Neural cell (in vitro differentiated cells): Measurements from ENCODE around the gene KIRREL3. TPM values are rescaled to one million over a fixed set of nuclear protein-coding genes. Genes with fewer than 3 reads are reported as not detected.

Experiments
- H2AFZ ChIP-seq: fragments of 200-600, 300-800 bp; sonication (generic), shearing (Covaris generic); 2 replicates; pipeline ENCODE4 v1.6.0; 2014; ENCODE audit warnings: low read depth, mild to moderate bottlenecking, antibody characterized with exemption, low read length, moderate library complexity
- H3F3A ChIP-seq: fragments of 200-600 bp; shearing (Covaris generic); 2 replicates; pipeline ENCODE4 v1.6.1; 2016; ENCODE audit warnings: mild to moderate bottlenecking, moderate library complexity, mixed read lengths, antibody characterized with exemption, low read length; ENCODE audit not compliant: insufficient read depth, poor library complexity, severe bottlenecking
- H3K27ac ChIP-seq: fragments of 200-600, 300-800 bp; sonication (generic), shearing (Covaris generic); 2 replicates; pipeline ENCODE4 v1.5.1; 2014; ENCODE audit warnings: mild to moderate bottlenecking, low read length, moderate library complexity
- H3K27me3 ChIP-seq: fragments of 300-800, 200-600 bp; sonication (generic), shearing (Covaris generic); 2 replicates; pipeline ENCODE4 v1.6.0; 2014; ENCODE audit warnings: mild to moderate bottlenecking, low read depth, low read length, moderate library complexity; ENCODE audit not compliant: insufficient read depth
- H3K36me3 ChIP-seq: fragments of 300-800, 200-600 bp; sonication (generic), shearing (Covaris generic); 2 replicates; pipeline ENCODE4 v1.5.1; 2014; ENCODE audit warnings: mild to moderate bottlenecking, antibody characterized with exemption, low read length, moderate library complexity; ENCODE audit not compliant: insufficient read depth
- H3K4me2 ChIP-seq: fragments of 300-800, 200-600 bp; sonication (generic), shearing (Covaris generic); 2 replicates; pipeline ENCODE4 v1.6.0; 2014; ENCODE audit warnings: mild to moderate bottlenecking, low read length
- H3K4me3 ChIP-seq: fragments of 300-800, 200-600 bp; sonication (generic), shearing (Covaris generic); 2 replicates; pipeline ENCODE4 v1.5.1; 2014; ENCODE audit warnings: mild to moderate bottlenecking, low read length, moderate library complexity
- H3K79me2 ChIP-seq: fragments of 200-600 bp; shearing (Covaris generic); replicated peaks from 2 replicates; pipeline ENCODE4 v1.6.0; 2014; ENCODE audit warnings: mild to moderate bottlenecking, low read length, moderate library complexity; ENCODE audit not compliant: insufficient read depth
- H3K9ac ChIP-seq: fragments of 300-800, 200-600 bp; sonication (generic), shearing (Covaris generic); 2 replicates; pipeline ENCODE4 v1.6.1; 2016; ENCODE audit warnings: mild to moderate bottlenecking, low read length, mixed read lengths
- H3K9me2 ChIP-seq: fragments of 200-600 bp; shearing (Covaris generic); 2 replicates; pipeline ENCODE4 v1.6.1; 2016; ENCODE audit warnings: mild to moderate bottlenecking, low read length, mixed read lengths; ENCODE audit not compliant: insufficient read depth
- H3K9me3 ChIP-seq: fragments of 200-600, 300-800 bp; sonication (generic), shearing (Covaris generic); 2 replicates; pipeline ENCODE4 v1.6.1; 2016; ENCODE audit warnings: mild to moderate bottlenecking, mixed run types, low read length, moderate library complexity, mixed read lengths
- H4K20me1 ChIP-seq: fragments of 200-600 bp; shearing (Covaris generic); 2 replicates; pipeline ENCODE4 v1.6.1; 2016; ENCODE audit warnings: mild to moderate bottlenecking, mixed run types; ENCODE audit not compliant: insufficient read depth
- CTCF ChIP-seq: fragments of 450-650 bp; IDR thresholded peaks from 2 replicates; pipeline ENCODE4 v1.5.1; 2014; ENCODE audit warnings: antibody characterized with exemption, mild to moderate bottlenecking, moderate library complexity; ENCODE audit not compliant: poor library complexity, severe bottlenecking
- EP300 ChIP-seq: fragments of 450-650 bp; conservative IDR thresholded peaks from 2 replicates; pipeline ENCODE4 v1.6.1; 2014; ENCODE audit warnings: antibody characterized with exemption, mild to moderate bottlenecking, moderate library complexity; ENCODE audit not compliant: poor library complexity, severe bottlenecking
- EZH2 ChIP-seq: fragments of 200-600, 300-800 bp; shearing (Covaris generic), sonication (generic); IDR thresholded peaks from 2 replicates; pipeline ENCODE4 v1.6.1; 2014; ENCODE audit warnings: antibody characterized with exemption, low read length, borderline replicate concordance, mild to moderate bottlenecking; ENCODE audit not compliant: insufficient read depth, poor library complexity, severe bottlenecking
- MXI1 ChIP-seq: fragments of 450-650 bp; conservative IDR thresholded peaks from 2 replicates; pipeline ENCODE4 v1.6.1; 2014; ENCODE audit warnings: antibody characterized with exemption, mild to moderate bottlenecking; ENCODE audit not compliant: poor library complexity, severe bottlenecking
- POLR2AphosphoS5 ChIP-seq: IDR thresholded peaks from 2 replicates; pipeline ENCODE4 v1.6.1; 2012
- RAD21 ChIP-seq: fragments of 450-650 bp; conservative IDR thresholded peaks from 2 replicates; pipeline ENCODE4 v1.6.1; 2014; ENCODE audit warnings: antibody characterized with exemption, mild to moderate bottlenecking, moderate library complexity
- REST ChIP-seq: IDR thresholded peaks from 2 replicates; pipeline ENCODE4 v1.6.1; 2012; ENCODE audit warnings: borderline replicate concordance
- SMC3 ChIP-seq: fragments of 450-650 bp; conservative IDR thresholded peaks from 2 replicates; pipeline ENCODE4 v1.6.1; 2014; ENCODE audit warnings: antibody characterized with exemption, mild to moderate bottlenecking, moderate library complexity; ENCODE audit not compliant: poor library complexity
- TAF1 ChIP-seq: IDR thresholded peaks from 2 replicates; pipeline ENCODE4 v1.6.1; 2012; ENCODE audit warnings: low read depth
- polyA plus RNA-seq: library from polyadenylated mRNA; depleted of rRNA; stranded (reverse); fragments of >200 nt; gene quantifications from 2 replicates; pipeline ENCODE4 v1.2.3, GENCODE V29; 2014

The KIRREL3 gene
- polyA plus RNA-seq, 1 donor from 2014 or later = 23.8 TPM

- Histone ChIP-seq H3K4me3 (no peak overlapping the region), H3K4me2 (no peak overlapping the region), H3F3A (no peaks in the 10 kb centered on the region), H3K9ac (no peak overlapping the region), H2AFZ (no peak overlapping the region), H3K27ac (no peak overlapping the region), H4K20me1 (no peaks in the 10 kb centered on the region), H3K27me3 (no peaks in the 10 kb centered on the region), H3K9me3 (no peaks in the 10 kb centered on the region), H3K9me2 (no peaks in the 10 kb centered on the region), H3K79me2 (no peaks in the 10 kb centered on the region), H3K36me3 (no peaks in the 10 kb centered on the region)
- no peak for TF ChIP-seq REST
- no peak for TF ChIP-seq EP300
- no peak for TF ChIP-seq RAD21
- TF ChIP-seq TAF1 = no peak
- no peak for TF ChIP-seq MXI1
- TF ChIP-seq POLR2AphosphoS5 = no peak
- TF ChIP-seq SMC3 = no peak
- TF ChIP-seq EZH2 = no peak
- no peak for TF ChIP-seq CTCF
Observed at GRCh38 chr11:126917531-126918204, 82.9 kb downstream of the KIRREL3 start.

- Histone ChIP-seq H3K27ac (no peak overlapping the region), H4K20me1 (no peaks in the 10 kb centered on the region), H3K4me2 (no peak overlapping the region), H3K9me2 (no peaks in the 10 kb centered on the region), H3K79me2 (no peaks in the 10 kb centered on the region), H3K27me3 (no peaks in the 10 kb centered on the region), H3K4me3 (no peak overlapping the region), H3K36me3 (no peaks in the 10 kb centered on the region), H2AFZ (no peak overlapping the region), H3K9ac (no peak overlapping the region), H3K9me3 (no peaks in the 10 kb centered on the region), H3F3A (no peaks in the 10 kb centered on the region)
- TF ChIP-seq SMC3 (no peak), EZH2 (no peak), REST (no peak), TAF1 (no peak), CTCF (no peak), RAD21 (no peak), EP300 (no peak), MXI1 (no peak), POLR2AphosphoS5 (no peak)
Observed at GRCh38 chr11:126915430-126915829, 85.1 kb downstream of the KIRREL3 start.
